Neuron (in vitro differentiated cells): ENCODE data around the gene SLC30A7.
A peak's percentile ranks its signal among the peaks of the same experiment; 100 is the strongest.
"Not testable (repeated sequence)": the region's sequence is repeated elsewhere in the genome, so short reads cannot be mapped to it uniquely, and the experiment has no call there.

ENCODE experiments used
- H2AFZ ChIP-seq: one replicate; pipeline ENCODE4 v1.6.1; 2013; ENCODE audit warnings: low read depth, mild to moderate bottlenecking, inconsistent platforms, low read length, moderate library complexity
- H3K27me3 ChIP-seq: one replicate; pipeline ENCODE4 v1.6.1; 2013; ENCODE audit warnings: low read length; ENCODE audit not compliant: insufficient read depth
- H3K36me3 ChIP-seq: one replicate; pipeline ENCODE4 v1.6.1; 2013; ENCODE audit warnings: low read length; ENCODE audit not compliant: insufficient read depth
- H3K4me1 ChIP-seq: one replicate; pipeline ENCODE4 v1.6.1; 2013; ENCODE audit warnings: low read length; ENCODE audit not compliant: insufficient read depth
- H3K4me3 ChIP-seq: 2 replicates; pipeline ENCODE4 v1.5.1; 2013; ENCODE audit warnings: mild to moderate bottlenecking, low read length, moderate library complexity
- H3K9me3 ChIP-seq: one replicate; pipeline ENCODE4 v1.6.1; 2013; ENCODE audit warnings: low read length

SLC30A7 gene

DNA sequence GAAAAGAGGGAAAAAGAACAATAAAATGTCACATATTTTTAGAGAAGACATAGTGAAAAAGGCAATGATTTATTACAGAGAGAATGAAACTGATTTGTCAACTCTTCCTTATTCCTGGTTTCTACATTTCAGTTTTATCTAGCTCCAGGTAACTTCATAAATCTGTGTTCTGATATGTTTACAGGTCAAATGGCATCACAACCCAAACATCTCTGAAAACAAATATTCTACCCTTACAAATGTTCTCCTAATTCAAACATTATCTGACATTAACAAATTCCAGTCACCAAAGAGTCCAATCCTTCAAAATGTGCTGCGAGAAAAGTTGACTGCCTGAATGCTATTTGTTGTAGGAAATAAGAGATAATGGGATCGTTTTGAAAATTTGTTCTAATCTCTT is 21.5 kb upstream of the SLC30A7 start:
- peaks cover 16% of the 10 kb centered on the region for H3K4me1 ChIP-seq
- peaks cover 28% of the 10 kb centered on the region for H3K36me3 ChIP-seq
- H2AFZ ChIP-seq: no peak overlapping the region
- peaks cover 5% of the 10 kb centered on the region for H3K9me3 ChIP-seq
- H3K27me3 ChIP-seq: no peaks in the 10 kb centered on the region
- no peak overlapping the region for H3K4me3 ChIP-seq

DNA sequence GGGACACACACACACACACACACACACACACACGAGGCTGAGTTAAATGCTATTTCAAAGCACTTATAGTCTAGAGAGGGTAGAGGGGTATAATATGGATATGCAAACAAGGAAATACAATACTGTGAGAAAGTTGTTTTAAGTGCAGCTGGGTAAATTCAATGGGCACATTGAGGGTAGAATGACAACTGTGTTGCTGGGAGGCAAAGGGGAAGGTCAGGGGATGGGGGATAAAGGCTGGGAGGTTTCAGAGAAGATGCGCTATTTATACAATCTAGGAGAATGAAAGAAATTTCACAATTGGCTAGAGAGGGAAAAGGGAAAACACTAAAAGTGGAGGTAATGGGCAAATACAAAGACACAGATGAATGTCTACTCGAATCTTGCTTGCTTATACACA is 20.7 kb upstream of the SLC30A7 start:
- Histone ChIP-seq H3K4me1 (peaks cover 16% of the 10 kb centered on the region), H2AFZ (no peak overlapping the region), H3K36me3 (peaks cover 30% of the 10 kb centered on the region), H3K4me3 (no peak overlapping the region), H3K9me3 (peaks cover 5% of the 10 kb centered on the region), H3K27me3 (no peaks in the 10 kb centered on the region)

DNA sequence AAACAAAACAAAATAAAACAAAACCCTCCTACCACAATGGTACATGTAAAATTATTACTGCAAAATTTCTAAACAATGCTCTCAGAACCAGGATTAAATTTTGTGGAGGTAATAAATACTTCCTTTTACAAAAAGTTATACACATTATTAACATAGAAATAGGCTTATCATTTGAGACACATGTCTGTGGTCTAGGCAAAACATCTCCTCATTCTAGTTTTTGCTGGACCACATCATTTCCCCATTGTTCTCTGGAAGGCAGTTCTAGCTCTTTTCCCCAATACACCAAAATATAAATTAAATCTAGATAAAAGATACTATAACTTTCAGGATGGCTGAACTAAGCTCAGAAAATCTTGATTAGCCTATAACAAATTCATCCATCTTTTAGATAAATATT is 19.6 kb upstream of the SLC30A7 start:
- no peaks in the 10 kb centered on the region for H3K27me3 ChIP-seq
- no peak overlapping the region for H2AFZ ChIP-seq
- peaks cover 33% of the 10 kb centered on the region for H3K36me3 ChIP-seq
- H3K9me3 ChIP-seq: peaks cover 5% of the 10 kb centered on the region
- no peak overlapping the region for H3K4me3 ChIP-seq
- peaks cover 16% of the 10 kb centered on the region for H3K4me1 ChIP-seq

DNA sequence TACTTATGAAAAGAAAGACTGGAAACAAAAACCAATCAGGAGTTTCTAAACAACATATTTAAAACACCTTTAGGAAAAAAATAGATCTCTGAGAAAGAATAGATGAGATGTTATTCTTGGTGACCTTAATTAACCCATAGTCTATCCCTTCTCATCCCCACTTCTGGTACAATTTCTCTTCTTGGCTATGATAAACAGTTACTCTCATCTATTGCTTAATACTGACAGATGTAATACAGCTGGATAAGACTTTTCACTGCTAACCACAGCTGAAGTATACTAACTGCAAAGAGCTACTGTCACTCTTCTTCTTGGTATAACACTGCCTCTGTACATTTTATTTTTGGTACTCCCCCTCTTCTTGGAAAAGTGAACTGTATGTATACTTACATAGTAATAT is 16.5 kb upstream of the SLC30A7 start:
- Histone ChIP-seq H3K36me3 (peaks cover 22% of the 10 kb centered on the region), H3K9me3 (peaks cover 7% of the 10 kb centered on the region), H2AFZ (no peak overlapping the region), H3K27me3 (no peaks in the 10 kb centered on the region), H3K4me1 (peaks cover 13% of the 10 kb centered on the region), H3K4me3 (no peak overlapping the region)

DNA sequence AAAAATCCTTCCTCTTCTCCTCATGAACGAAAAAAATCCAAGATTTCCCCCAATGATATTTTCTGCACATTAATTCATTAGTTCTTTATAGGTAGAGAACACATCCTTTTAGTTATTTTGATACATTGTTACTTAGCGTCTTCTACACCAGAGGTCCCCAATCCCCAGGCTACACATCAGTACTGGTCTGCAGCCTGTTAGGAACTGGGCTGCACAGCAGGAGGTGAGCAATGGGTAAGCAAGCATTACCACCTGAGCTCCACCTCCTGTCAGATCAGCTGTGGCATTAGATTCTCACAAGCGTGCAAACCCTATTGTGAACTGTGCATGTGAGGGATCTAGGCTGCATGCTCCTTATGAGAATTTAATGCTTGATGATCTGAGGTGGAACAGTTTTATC is 14.2 kb upstream of the SLC30A7 start:
- Histone ChIP-seq H3K4me3 (no peak overlapping the region), H2AFZ (no peak overlapping the region), H3K36me3 (peaks cover 26% of the 10 kb centered on the region), H3K9me3 (peaks cover 9% of the 10 kb centered on the region), H3K4me1 (no peaks in the 10 kb centered on the region), H3K27me3 (no peaks in the 10 kb centered on the region)

DNA sequence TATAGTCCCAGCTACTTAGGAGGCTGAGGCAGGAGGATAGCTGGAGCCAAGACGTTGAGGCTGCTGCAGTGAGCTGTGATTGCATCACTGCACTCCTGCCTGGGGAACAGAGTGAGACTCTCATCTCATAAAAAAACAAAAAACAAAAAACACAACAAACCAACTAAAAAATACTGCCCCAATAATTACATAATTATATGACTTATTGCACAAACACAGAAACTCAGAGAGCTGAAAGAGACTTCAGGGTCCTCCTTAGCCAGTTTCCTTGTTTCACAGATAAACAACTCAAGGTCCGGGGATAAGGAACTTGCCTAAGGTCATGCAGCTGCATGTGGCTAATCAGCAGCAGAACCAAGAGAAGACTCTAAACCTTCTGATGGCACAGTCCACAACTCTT is 13.2 kb upstream of the SLC30A7 start:
- H2AFZ ChIP-seq: no peak overlapping the region
- no peak overlapping the region for H3K4me3 ChIP-seq
- H3K27me3 ChIP-seq: no peaks in the 10 kb centered on the region
- H3K36me3 ChIP-seq: peaks cover 24% of the 10 kb centered on the region
- H3K4me1 ChIP-seq: no peaks in the 10 kb centered on the region
- peaks cover 14% of the 10 kb centered on the region for H3K9me3 ChIP-seq

DNA sequence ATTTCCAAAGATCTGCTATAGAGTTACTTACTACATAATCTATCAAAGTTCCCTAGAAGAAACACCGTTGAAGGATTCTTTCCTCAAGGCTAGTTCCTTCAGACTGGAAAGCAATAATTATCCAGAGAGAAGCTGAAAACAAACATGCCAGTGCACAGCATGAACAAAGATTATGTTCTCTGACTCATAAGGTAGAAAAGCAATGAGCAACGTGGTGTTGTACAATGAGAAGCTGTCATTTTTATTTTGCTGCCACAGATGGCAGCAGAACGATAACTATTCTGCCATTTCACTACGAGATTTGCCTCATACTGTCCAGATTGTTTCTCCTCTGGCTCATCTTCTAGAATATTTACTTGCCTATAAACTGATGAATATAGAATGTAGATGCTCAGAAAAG is 11.9 kb upstream of the SLC30A7 start:
- no peaks in the 10 kb centered on the region for H3K4me1 ChIP-seq
- H3K4me3 ChIP-seq: no peak overlapping the region
- peaks cover 23% of the 10 kb centered on the region for H3K36me3 ChIP-seq
- H3K27me3 ChIP-seq: no peaks in the 10 kb centered on the region
- H2AFZ ChIP-seq: no peak overlapping the region
- peaks cover 12% of the 10 kb centered on the region for H3K9me3 ChIP-seq

DNA sequence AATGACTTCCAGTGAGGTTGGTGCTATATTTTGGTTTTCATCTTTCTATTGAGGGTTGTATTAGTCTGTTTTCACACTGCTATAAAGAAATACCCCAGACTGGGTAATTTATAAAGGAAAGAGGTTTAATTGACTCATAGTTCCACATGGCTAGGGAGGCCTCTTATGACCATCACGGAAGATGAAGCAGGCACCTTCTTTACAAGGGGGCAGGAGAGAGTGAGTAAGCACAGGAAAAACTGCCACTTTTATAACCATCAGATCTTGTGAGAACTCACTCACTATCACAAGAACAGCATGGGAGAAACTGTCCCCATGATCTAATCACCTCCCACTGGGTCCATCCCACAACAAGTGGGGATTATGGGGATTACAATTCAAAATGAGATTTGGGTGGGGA is 6.9 kb upstream of the SLC30A7 start:
- H3K9me3 ChIP-seq: peaks cover 33% of the 10 kb centered on the region
- not testable (repeated sequence) for H3K27me3 ChIP-seq, H2AFZ ChIP-seq, H3K4me3 ChIP-seq
- H3K36me3 ChIP-seq: peaks cover 32% of the 10 kb centered on the region
- H3K4me1 ChIP-seq: peaks cover 12% of the 10 kb centered on the region

DNA sequence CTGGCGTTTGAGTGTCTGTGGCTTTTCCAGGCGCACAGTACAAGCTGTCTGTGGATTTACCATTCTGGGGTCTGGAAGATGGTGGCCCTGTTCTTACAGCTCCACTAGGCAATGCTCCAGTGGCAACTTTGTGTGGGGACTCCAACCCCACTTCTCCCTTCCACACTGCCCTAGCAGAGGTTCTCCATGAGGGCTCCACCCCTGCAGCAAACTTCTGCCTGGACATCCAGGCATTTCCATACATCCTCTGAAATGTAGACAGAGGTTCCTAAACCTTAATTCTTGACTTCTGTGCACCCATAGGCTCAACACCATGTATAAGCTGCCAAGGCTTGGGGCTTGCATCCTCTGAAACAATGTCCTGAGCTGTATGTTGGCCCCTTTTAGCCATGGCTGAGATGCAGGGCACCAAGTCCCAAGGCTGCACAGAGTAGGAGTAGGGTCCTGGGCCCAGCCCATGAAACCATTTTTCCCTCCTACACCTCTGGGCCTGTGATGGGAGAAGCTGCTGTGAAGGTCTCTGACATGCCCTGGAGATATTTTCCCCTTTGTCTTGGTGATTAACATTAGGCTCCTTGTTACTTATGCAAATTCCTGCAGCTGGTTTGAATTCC is 5.9 kb upstream of the SLC30A7 start:
- not testable (repeated sequence) for H2AFZ ChIP-seq, H3K27me3 ChIP-seq, H3K4me3 ChIP-seq
- H3K4me1 ChIP-seq: peaks cover 12% of the 10 kb centered on the region
- H3K36me3 ChIP-seq: peaks cover 32% of the 10 kb centered on the region
- peaks cover 33% of the 10 kb centered on the region for H3K9me3 ChIP-seq

DNA sequence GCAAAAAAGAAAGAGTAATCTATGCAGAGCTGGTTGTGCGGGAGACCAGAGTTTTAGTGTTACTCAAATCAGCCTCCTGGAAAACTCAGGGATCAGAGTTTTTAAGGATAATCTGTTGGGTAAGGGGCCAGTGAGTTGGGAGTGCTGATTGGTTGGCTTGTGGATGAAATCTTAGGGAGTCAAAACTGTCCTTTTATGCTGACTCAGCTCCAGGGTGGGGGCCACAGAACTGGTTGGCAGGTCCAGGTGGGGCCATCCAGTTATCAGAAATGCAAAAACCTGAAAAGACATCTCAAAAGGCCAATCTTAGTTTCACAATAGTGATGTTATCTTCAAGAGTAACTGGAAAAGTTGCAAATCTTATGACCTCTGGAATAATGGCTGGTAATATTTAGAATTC is 4.5 kb upstream of the SLC30A7 start:
- Histone ChIP-seq H3K4me1 (peaks cover 12% of the 10 kb centered on the region), H3K4me3 (no peak overlapping the region), H2AFZ (no peak overlapping the region), H3K9me3 (peaks cover 33% of the 10 kb centered on the region), H3K27me3 (no peaks in the 10 kb centered on the region), H3K36me3 (peaks cover 26% of the 10 kb centered on the region)

DNA sequence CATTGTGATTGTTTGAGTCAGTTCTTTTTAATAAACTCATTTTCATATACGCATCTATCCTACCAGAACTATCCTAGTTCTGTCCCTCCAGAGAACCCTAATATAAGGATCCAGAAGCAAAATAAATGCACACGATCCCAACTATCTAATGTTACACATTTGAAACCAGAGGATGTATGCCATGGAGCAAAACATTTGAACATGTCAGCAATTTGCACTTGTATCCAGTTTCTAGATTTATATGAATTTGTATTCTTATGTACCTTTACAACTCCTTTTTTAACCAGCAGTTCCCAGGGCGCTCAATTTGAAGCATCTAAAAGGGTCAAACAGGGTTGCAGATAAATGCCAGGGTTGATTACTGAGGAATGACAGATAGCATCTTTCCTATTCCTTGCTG is 3.3 kb upstream of the SLC30A7 start:
- Histone ChIP-seq H3K27me3 (no peaks in the 10 kb centered on the region), H3K4me1 (peaks cover 22% of the 10 kb centered on the region), H3K4me3 (peak overlapping the region; percentile 59), H3K36me3 (peaks cover 20% of the 10 kb centered on the region), H2AFZ (no peak overlapping the region), H3K9me3 (peaks cover 26% of the 10 kb centered on the region)

DNA sequence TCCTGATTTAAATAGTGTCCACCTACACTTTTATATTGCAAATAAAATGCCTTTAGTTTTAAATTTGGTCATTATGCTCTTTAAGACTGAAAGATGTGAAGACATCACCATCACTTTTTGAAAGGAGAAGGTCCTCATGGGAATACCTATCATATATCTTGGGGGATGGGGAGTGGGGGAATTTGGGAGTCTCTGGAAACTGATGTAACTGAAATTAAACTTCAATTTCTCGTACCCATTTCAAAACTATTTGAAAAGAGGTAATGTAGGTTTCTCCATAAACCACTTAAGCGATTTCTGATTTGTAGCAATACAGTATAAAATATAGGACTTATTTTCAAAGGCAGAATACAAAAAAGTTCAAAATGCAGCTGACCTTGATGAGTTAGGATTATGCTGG is 2.2 kb upstream of the SLC30A7 start:
- Histone ChIP-seq H3K27me3 (no peaks in the 10 kb centered on the region), H3K36me3 (peaks cover 14% of the 10 kb centered on the region), H3K4me3 (peak overlapping the region; percentile 59), H3K9me3 (peaks cover 23% of the 10 kb centered on the region), H3K4me1 (peaks cover 27% of the 10 kb centered on the region), H2AFZ (no peak overlapping the region)

DNA sequence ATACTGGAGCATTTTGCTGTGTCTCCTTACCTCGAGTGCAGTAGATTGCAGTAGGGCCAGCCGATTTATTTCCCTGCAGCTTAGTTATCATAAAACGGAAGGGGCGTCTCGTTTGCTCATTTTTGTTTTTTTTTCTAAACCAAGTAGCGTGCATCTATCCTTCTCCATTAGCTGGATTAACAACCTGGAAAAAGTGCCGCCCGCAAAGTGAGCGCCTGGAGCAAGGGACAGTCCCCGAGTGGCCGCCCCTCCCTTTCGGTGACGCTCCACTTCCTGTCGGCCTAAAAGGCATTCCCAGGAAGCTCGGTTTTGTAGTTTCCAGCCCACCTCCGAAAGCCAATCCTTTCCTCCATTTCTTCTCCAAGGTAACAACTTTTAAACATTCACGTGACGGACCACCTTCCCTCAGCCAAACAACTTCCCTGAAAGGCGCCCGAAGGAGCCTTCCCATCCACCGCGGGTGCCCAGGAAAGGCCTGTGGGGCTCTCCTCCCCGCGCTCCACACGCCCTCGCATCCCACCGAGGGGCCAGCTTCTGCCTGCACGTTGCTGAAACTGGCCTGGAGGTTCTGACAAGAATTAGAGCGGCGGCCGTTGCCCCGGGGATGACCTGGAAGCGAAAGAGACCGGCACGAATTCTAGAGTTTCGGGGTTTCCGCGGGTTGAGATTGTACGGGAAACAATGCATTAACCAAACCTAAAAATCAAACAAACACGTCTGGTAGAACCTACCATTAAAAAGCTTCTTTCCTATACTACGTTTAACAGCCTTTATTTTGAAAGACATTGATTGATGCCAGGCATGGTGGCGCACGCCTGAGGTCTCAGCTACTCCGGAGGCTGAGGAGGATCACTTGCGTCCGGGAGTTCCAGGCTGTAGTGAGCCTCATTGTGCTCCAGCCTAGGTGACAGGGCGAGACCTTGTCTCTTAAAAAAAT is 1.0 kb upstream of the SLC30A7 start, which contains the start of gene EXTL2:
TSS of gene EXTL2 (minus strand) at position 240 of the 937 bp plus-strand sequence. CDS start 6,085 bp downstream, outside the sequence.
- peaks cover 24% of the 10 kb centered on the region for H3K36me3 ChIP-seq
- peak within 1 kb of the TSS; percentile 59 for H3K4me3 ChIP-seq

More for the DNA sequence above, 1.0 kb upstream of the SLC30A7 start, which contains the start of gene EXTL2:
- H3K27me3 ChIP-seq: no peaks in the 10 kb centered on the region
- H2AFZ ChIP-seq: peak within 1 kb of the TSS; percentile 79
- peaks cover 18% of the 10 kb centered on the region for H3K9me3 ChIP-seq
- peaks cover 27% of the 10 kb centered on the region for H3K4me1 ChIP-seq
